HepG2 (cell line): Measurements from ENCODE around the gene P4HTM. TPM values are rescaled to one million over a fixed set of nuclear protein-coding genes. Genes with fewer than 3 reads are reported as not detected.

Experiments used
- FOXA1 ChIP-seq, 2 experiments: fragments of 450-650 bp in 1 of 2; sonication (generic) in 1 of 2; formaldehyde crosslinking in 1 of 2; IDR thresholded peaks; 2 replicates each; pipeline versions ENCODE4 v1.4.0 to v1.6.1; 2016 to 2020; ENCODE audit warnings: missing genetic modification reagents in 1 of 2
- HOXD1 ChIP-seq: sonication (generic); formaldehyde crosslinking; IDR thresholded peaks from 2 replicates; pipeline ENCODE4 v1.5.0; 2020; ENCODE audit warnings: missing genetic modification reagents
- NONO ChIP-seq, 2 experiments: fragments of 450-650 bp in 1 of 2; sonication (generic) in 1 of 2; formaldehyde crosslinking in 1 of 2; IDR thresholded peaks in 1 of 2; conservative IDR thresholded peaks in 1 of 2; 2 replicates each; pipeline versions ENCODE4 v1.6.1 to v1.8.0; 2017 to 2022; ENCODE audit warnings: mild to moderate bottlenecking in 1 of 2, missing genetic modification reagents in 1 of 2, moderate library complexity in 1 of 2
- RCOR2 ChIP-seq: IDR thresholded peaks from 2 replicates; pipeline ENCODE4 v1.6.1; 2016; ENCODE audit warnings: missing biosample characterization, missing genetic modification reagents
- SIX1 ChIP-seq: sonication (generic); formaldehyde crosslinking; IDR thresholded peaks from 2 replicates; pipeline ENCODE4 v1.4.0; 2020; ENCODE audit warnings: missing genetic modification reagents, borderline replicate concordance
- ZNF207 ChIP-seq: fragments of 450-650 bp; IDR thresholded peaks from 2 replicates; pipeline ENCODE4 v1.6.1; 2016; ENCODE audit warnings: antibody characterized with exemption, borderline replicate concordance
- polyA plus RNA-seq, 8 experiments: library from polyadenylated mRNA; depleted of rRNA in 3 of 8; stranded (reverse) in 7 of 8; unstranded in 1 of 8; fragments of >200 nt; fragmentation: Illumina TruSeq in 4 of 8; extraction: Trizol in 4 of 8; gene quantifications; 2 replicates each; pipeline versions ENCODE4 v1.2.1 to v1.2.3, GENCODE V29; 2011 to 2016; ENCODE audit warnings: low read depth in 4 of 8, missing spikeins in 1 of 8, mixed read lengths in 1 of 8; ENCODE audit not compliant: insufficient read depth in 1 of 8
- total RNA-seq, 5 experiments: library from RNA; depleted of rRNA; stranded (reverse); fragments of >200 nt; fragmentation: Illumina TruSeq; extraction: Trizol; gene quantifications; 2 replicates each; pipeline ENCODE4 v1.2.3, GENCODE V29; 2016; ENCODE audit warnings: low read depth in 1 of 5
- TF ChIP-seq, protein P1 (sequence below): sonication (generic); formaldehyde crosslinking; IDR thresholded peaks from 2 replicates; pipeline ENCODE4 v1.4.0; 2020; ENCODE audit warnings: missing genetic modification reagents
- TF ChIP-seq, protein P2 (sequence below): sonication (generic); formaldehyde crosslinking; IDR thresholded peaks from 2 replicates; pipeline ENCODE4 v1.5.1; 2020; ENCODE audit warnings: mild to moderate bottlenecking, missing genetic modification reagents
- TF ChIP-seq, protein P3 (sequence below): sonication (generic); formaldehyde crosslinking; IDR thresholded peaks from 2 replicates; pipeline ENCODE4 v1.8.0; 2022; ENCODE audit warnings: mild to moderate bottlenecking, missing genetic modification reagents; ENCODE audit not compliant: insufficient replicate concordance
- TF ChIP-seq, protein P4 (sequence below): sonication (generic); formaldehyde crosslinking; conservative IDR thresholded peaks from 2 replicates; pipeline ENCODE4 v1.4.0; 2020; ENCODE audit warnings: mild to moderate bottlenecking, missing genetic modification reagents, moderate library complexity
- TF ChIP-seq, protein P5 (sequence below): IDR thresholded peaks from 2 replicates; pipeline ENCODE4 v1.6.1; 2016; ENCODE audit warnings: low read depth, control low read depth

The P4HTM gene
- total and polyA plus RNA-seq, 2 of the 13 experiments (the other 11 are each of a cell fraction or from before 2014, with no cell fraction given): 0.01 TPM; not detected in 1

DNA sequence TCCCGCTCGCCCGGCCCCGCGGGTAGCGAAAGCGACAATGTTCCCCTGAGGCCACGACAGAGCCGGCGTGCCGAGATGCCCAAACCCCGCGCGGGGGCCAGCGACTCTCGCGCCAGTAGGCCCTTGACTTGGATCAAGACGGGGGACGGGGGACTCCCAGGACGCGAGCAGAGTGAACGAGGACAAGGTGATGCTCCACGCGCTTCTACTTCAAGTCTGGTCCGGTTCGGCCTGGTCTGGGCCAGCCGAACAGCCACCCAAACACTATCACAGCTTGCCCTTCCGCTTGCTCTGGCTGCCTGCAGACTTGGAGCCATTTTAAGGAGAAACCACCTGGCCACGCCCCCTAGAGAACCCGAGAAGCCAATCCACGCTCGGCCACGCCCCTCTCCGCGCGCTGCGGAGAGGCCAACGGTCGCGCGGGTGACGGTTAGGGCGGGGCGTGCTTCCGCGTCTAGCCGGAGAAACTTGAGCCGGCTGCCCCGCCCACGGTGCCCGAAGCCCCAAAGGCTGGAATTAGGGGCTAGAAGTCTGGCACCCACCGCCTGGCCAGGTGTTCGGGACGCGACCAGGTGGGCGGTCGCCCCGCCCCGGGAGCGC, 31.3 kb downstream of the P4HTM start (continued):
- TF ChIP-seq, protein P1, sequence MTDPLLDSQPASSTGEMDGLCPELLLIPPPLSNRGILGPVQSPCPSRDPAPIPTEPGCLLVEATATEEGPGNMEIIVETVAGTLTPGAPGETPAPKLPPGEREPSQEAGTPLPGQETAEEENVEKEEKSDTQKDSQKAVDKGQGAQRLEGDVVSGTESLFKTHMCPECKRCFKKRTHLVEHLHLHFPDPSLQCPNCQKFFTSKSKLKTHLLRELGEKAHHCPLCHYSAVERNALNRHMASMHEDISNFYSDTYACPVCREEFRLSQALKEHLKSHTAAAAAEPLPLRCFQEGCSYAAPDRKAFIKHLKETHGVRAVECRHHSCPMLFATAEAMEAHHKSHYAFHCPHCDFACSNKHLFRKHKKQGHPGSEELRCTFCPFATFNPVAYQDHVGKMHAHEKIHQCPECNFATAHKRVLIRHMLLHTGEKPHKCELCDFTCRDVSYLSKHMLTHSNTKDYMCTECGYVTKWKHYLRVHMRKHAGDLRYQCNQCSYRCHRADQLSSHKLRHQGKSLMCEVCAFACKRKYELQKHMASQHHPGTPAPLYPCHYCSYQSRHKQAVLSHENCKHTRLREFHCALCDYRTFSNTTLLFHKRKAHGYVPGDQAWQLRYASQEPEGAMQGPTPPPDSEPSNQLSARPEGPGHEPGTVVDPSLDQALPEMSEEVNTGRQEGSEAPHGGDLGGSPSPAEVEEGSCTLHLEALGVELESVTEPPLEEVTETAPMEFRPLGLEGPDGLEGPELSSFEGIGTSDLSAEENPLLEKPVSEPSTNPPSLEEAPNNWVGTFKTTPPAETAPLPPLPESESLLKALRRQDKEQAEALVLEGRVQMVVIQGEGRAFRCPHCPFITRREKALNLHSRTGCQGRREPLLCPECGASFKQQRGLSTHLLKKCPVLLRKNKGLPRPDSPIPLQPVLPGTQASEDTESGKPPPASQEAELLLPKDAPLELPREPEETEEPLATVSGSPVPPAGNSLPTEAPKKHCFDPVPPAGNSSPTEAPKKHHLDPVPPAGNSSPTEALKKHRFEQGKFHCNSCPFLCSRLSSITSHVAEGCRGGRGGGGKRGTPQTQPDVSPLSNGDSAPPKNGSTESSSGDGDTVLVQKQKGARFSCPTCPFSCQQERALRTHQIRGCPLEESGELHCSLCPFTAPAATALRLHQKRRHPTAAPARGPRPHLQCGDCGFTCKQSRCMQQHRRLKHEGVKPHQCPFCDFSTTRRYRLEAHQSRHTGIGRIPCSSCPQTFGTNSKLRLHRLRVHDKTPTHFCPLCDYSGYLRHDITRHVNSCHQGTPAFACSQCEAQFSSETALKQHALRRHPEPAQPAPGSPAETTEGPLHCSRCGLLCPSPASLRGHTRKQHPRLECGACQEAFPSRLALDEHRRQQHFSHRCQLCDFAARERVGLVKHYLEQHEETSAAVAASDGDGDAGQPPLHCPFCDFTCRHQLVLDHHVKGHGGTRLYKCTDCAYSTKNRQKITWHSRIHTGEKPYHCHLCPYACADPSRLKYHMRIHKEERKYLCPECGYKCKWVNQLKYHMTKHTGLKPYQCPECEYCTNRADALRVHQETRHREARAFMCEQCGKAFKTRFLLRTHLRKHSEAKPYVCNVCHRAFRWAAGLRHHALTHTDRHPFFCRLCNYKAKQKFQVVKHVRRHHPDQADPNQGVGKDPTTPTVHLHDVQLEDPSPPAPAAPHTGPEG: no peak; the same call in 1 of the 2 replicates
- TF ChIP-seq, protein P2, sequence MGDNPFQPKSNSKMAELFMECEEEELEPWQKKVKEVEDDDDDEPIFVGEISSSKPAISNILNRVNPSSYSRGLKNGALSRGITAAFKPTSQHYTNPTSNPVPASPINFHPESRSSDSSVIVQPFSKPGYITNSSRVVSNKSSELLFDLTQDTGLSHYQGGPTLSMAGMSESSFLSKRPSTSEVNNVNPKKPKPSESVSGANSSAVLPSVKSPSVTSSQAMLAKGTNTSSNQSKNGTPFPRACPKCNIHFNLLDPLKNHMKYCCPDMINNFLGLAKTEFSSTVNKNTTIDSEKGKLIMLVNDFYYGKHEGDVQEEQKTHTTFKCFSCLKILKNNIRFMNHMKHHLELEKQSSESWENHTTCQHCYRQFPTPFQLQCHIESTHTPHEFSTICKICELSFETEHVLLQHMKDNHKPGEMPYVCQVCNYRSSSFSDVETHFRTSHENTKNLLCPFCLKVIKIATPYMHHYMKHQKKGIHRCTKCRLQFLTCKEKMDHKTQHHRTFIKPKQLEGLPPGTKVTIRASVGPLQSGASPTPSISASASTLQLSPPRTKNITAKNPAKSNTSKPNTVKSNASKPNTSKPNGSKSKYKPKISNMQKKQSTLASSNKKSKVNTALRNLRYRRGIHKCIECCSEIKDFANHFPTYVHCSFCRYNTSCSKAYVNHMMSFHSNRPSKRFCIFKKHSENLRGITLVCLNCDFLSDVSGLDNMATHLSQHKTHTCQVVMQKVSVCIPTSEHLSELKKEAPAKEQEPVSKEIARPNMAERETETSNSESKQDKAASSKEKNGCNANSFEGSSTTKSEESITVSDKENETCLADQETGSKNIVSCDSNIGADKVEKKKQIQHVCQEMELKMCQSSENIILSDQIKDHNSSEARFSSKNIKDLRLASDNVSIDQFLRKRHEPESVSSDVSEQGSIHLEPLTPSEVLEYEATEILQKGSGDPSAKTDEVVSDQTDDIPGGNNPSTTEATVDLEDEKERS: peak; percentile 55; the same call in 1 of the 2 replicates
- TF ChIP-seq, protein P3, sequence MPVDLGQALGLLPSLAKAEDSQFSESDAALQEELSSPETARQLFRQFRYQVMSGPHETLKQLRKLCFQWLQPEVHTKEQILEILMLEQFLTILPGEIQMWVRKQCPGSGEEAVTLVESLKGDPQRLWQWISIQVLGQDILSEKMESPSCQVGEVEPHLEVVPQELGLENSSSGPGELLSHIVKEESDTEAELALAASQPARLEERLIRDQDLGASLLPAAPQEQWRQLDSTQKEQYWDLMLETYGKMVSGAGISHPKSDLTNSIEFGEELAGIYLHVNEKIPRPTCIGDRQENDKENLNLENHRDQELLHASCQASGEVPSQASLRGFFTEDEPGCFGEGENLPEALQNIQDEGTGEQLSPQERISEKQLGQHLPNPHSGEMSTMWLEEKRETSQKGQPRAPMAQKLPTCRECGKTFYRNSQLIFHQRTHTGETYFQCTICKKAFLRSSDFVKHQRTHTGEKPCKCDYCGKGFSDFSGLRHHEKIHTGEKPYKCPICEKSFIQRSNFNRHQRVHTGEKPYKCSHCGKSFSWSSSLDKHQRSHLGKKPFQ: no peak
- TF ChIP-seq NONO (IDR thresholded peaks at IDR 0.05) (no peak), NONO (CRISPR knock-in tag; conservative IDR thresholded peaks at IDR 0.05) (no peak; the same call in 1 of the 2 replicates), ZNF207 (no peak), SIX1 (CRISPR knock-in tag) (peak; percentile 74), FOXA1 (IDR thresholded peaks at IDR 0.05) (no peak), FOXA1 (CRISPR knock-in tag; IDR thresholded peaks at IDR 0.05) (no peak), RCOR2 (no peak), HOXD1 (no peak)
- TF ChIP-seq, protein P4, sequence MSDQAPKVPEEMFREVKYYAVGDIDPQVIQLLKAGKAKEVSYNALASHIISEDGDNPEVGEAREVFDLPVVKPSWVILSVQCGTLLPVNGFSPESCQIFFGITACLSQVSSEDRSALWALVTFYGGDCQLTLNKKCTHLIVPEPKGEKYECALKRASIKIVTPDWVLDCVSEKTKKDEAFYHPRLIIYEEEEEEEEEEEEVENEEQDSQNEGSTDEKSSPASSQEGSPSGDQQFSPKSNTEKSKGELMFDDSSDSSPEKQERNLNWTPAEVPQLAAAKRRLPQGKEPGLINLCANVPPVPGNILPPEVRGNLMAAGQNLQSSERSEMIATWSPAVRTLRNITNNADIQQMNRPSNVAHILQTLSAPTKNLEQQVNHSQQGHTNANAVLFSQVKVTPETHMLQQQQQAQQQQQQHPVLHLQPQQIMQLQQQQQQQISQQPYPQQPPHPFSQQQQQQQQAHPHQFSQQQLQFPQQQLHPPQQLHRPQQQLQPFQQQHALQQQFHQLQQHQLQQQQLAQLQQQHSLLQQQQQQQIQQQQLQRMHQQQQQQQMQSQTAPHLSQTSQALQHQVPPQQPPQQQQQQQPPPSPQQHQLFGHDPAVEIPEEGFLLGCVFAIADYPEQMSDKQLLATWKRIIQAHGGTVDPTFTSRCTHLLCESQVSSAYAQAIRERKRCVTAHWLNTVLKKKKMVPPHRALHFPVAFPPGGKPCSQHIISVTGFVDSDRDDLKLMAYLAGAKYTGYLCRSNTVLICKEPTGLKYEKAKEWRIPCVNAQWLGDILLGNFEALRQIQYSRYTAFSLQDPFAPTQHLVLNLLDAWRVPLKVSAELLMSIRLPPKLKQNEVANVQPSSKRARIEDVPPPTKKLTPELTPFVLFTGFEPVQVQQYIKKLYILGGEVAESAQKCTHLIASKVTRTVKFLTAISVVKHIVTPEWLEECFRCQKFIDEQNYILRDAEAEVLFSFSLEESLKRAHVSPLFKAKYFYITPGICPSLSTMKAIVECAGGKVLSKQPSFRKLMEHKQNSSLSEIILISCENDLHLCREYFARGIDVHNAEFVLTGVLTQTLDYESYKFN: peak; percentile 50; the same call in 1 of the 2 replicates
- TF ChIP-seq, protein P5, sequence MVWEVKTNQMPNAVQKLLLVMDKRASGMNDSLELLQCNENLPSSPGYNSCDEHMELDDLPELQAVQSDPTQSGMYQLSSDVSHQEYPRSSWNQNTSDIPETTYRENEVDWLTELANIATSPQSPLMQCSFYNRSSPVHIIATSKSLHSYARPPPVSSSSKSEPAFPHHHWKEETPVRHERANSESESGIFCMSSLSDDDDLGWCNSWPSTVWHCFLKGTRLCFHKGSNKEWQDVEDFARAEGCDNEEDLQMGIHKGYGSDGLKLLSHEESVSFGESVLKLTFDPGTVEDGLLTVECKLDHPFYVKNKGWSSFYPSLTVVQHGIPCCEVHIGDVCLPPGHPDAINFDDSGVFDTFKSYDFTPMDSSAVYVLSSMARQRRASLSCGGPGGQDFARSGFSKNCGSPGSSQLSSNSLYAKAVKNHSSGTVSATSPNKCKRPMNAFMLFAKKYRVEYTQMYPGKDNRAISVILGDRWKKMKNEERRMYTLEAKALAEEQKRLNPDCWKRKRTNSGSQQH (CRISPR knock-in tag): no peak
